Activated T-cell treated with anti-CD3 and anti-CD28 coated beads, Interleukin-2, amount 50 U/mL, for 24 hours (primary cell): ENCODE results near the gene ABCC12.
"Not testable (repeated sequence)": the region's sequence is repeated elsewhere in the genome, so short reads cannot be mapped to it uniquely, and the experiment has no call there.

Experiments
- DNase-seq: peaks from one replicate; pipeline ENCODE4 v3.0.0-alpha.2; 2020
- H3K27ac Mint-ChIP-seq: 2 replicates; pipeline ENCODE4 v1.8.0; 2020; ENCODE audit warnings: mild to moderate bottlenecking, mixed read lengths
- H3K27me3 Mint-ChIP-seq: 2 replicates; pipeline ENCODE4 v1.8.0; 2020; ENCODE audit warnings: mixed read lengths
- H3K36me3 Mint-ChIP-seq: 2 replicates; pipeline ENCODE4 v1.8.0; 2020; ENCODE audit warnings: low read depth, mixed read lengths
- H3K4me1 Mint-ChIP-seq: 2 replicates; pipeline ENCODE4 v1.8.0; 2020; ENCODE audit warnings: low read depth, mixed read lengths
- H3K4me3 Mint-ChIP-seq: 2 replicates; pipeline ENCODE4 v1.8.0; 2020; ENCODE audit warnings: mild to moderate bottlenecking, moderate library complexity, mixed read lengths
- H3K9me3 Mint-ChIP-seq: 2 replicates; pipeline ENCODE4 v1.8.0; 2020; ENCODE audit warnings: mixed read lengths

Gene ABCC12

GRCh38 chr16:48176635-48177408 is 21.0 kb upstream of the ABCC12 start:
- Mint-ChIP-seq H3K27ac (no peak overlapping the region), H3K4me1 (no peaks in the 10 kb centered on the region), H3K36me3 (no peaks in the 10 kb centered on the region), H3K4me3 (no peak overlapping the region), H3K9me3 (no peaks in the 10 kb centered on the region), H3K27me3 (peaks cover 15% of the 10 kb centered on the region)
- no peak for DNase-seq

GRCh38 chr16:48173889-48174288 is 18.1 kb upstream of the ABCC12 start:
- no peak overlapping the region for H3K4me3 Mint-ChIP-seq
- H3K27me3 Mint-ChIP-seq = peaks cover 15% of the 10 kb centered on the region
- no peaks in the 10 kb centered on the region for H3K36me3 Mint-ChIP-seq
- H3K9me3 Mint-ChIP-seq = no peaks in the 10 kb centered on the region
- H3K27ac Mint-ChIP-seq = no peak overlapping the region
- no peaks in the 10 kb centered on the region for H3K4me1 Mint-ChIP-seq
- no peak for DNase-seq

- Mint-ChIP-seq H3K27ac (no peak overlapping the region), H3K4me3 (no peak overlapping the region), H3K9me3 (no peaks in the 10 kb centered on the region), H3K36me3 (no peaks in the 10 kb centered on the region), H3K4me1 (no peaks in the 10 kb centered on the region), H3K27me3 (peaks cover 15% of the 10 kb centered on the region)
- DNase-seq = no peak
Observed at GRCh38 chr16:48172682-48173081, 16.9 kb upstream of the ABCC12 start.

GRCh38 chr16:48169896-48170295 is 14.1 kb upstream of the ABCC12 start:
- no peak overlapping the region for H3K27ac Mint-ChIP-seq
- no peak overlapping the region for H3K4me3 Mint-ChIP-seq
- peaks cover 8% of the 10 kb centered on the region for H3K27me3 Mint-ChIP-seq
- H3K9me3 Mint-ChIP-seq = no peaks in the 10 kb centered on the region
- DNase-seq = no peak
- no peaks in the 10 kb centered on the region for H3K36me3 Mint-ChIP-seq
- H3K4me1 Mint-ChIP-seq = peaks cover 2% of the 10 kb centered on the region

GRCh38 chr16:48168075-48168474 is 12.3 kb upstream of the ABCC12 start:
- no peaks in the 10 kb centered on the region for H3K9me3 Mint-ChIP-seq
- H3K4me1 Mint-ChIP-seq = peaks cover 5% of the 10 kb centered on the region
- H3K36me3 Mint-ChIP-seq = no peaks in the 10 kb centered on the region
- no peak overlapping the region for H3K27ac Mint-ChIP-seq
- no peak for DNase-seq
- no peak overlapping the region for H3K4me3 Mint-ChIP-seq
- H3K27me3 Mint-ChIP-seq = peaks cover 9% of the 10 kb centered on the region

GRCh38 chr16:48166617-48167016 is 10.8 kb upstream of the ABCC12 start:
- H3K4me3 Mint-ChIP-seq, H3K27ac Mint-ChIP-seq, H3K36me3 Mint-ChIP-seq, H3K9me3 Mint-ChIP-seq, DNase-seq, H3K4me1 Mint-ChIP-seq: not testable (repeated sequence)
- H3K27me3 Mint-ChIP-seq = peaks cover 10% of the 10 kb centered on the region

- Mint-ChIP-seq H3K9me3 (no peaks in the 10 kb centered on the region), H3K27me3 (peaks cover 10% of the 10 kb centered on the region), H3K27ac (peak overlapping the region; percentile 19), H3K4me3 (no peak overlapping the region), H3K36me3 (no peaks in the 10 kb centered on the region), H3K4me1 (peaks cover 5% of the 10 kb centered on the region)
- no peak for DNase-seq
Observed at GRCh38 chr16:48165961-48166578, 10.3 kb upstream of the ABCC12 start.

GRCh38 chr16:48164907-48165715 is 9.3 kb upstream of the ABCC12 start:
- H3K36me3 Mint-ChIP-seq = no peaks in the 10 kb centered on the region
- peaks cover 13% of the 10 kb centered on the region for H3K27me3 Mint-ChIP-seq
- H3K4me3 Mint-ChIP-seq = no peak overlapping the region
- peak; percentile 83 for DNase-seq
- H3K4me1 Mint-ChIP-seq = peaks cover 5% of the 10 kb centered on the region
- H3K9me3 Mint-ChIP-seq = no peaks in the 10 kb centered on the region
- peak overlapping the region; percentile 77 for H3K27ac Mint-ChIP-seq

GRCh38 chr16:48162839-48163410 is 7.1 kb upstream of the ABCC12 start:
- Mint-ChIP-seq H3K9me3 (no peaks in the 10 kb centered on the region), H3K4me1 (peaks cover 19% of the 10 kb centered on the region)

GRCh38 chr16:48161906-48162305 is 6.1 kb upstream of the ABCC12 start:
- Mint-ChIP-seq H3K4me1 (peaks cover 29% of the 10 kb centered on the region), H3K27me3 (peaks cover 20% of the 10 kb centered on the region), H3K9me3 (no peaks in the 10 kb centered on the region), H3K4me3 (no peak overlapping the region), H3K27ac (no peak overlapping the region), H3K36me3 (no peaks in the 10 kb centered on the region)
- DNase-seq = no peak

More at GRCh38 chr16:48162839-48163410, 7.1 kb upstream of the ABCC12 start:
- Mint-ChIP-seq H3K27ac (no peak overlapping the region), H3K27me3 (peaks cover 20% of the 10 kb centered on the region), H3K4me3 (no peak overlapping the region), H3K36me3 (no peaks in the 10 kb centered on the region)
- no peak for DNase-seq

GRCh38 chr16:48160575-48160974 is 4.8 kb upstream of the ABCC12 start:
- peaks cover 32% of the 10 kb centered on the region for H3K4me1 Mint-ChIP-seq

GRCh38 chr16:48158296-48158695 is 2.5 kb upstream of the ABCC12 start:
- Mint-ChIP-seq H3K27me3 (peaks cover 37% of the 10 kb centered on the region), H3K4me1 (peaks cover 28% of the 10 kb centered on the region), H3K27ac (peak overlapping the region; percentile 94), H3K4me3 (peak overlapping the region; percentile 58), H3K36me3 (no peaks in the 10 kb centered on the region), H3K9me3 (no peaks in the 10 kb centered on the region)
- peak; percentile 53 for DNase-seq

More at GRCh38 chr16:48160575-48160974, 4.8 kb upstream of the ABCC12 start:
- Mint-ChIP-seq H3K27me3 (peaks cover 26% of the 10 kb centered on the region), H3K4me3 (no peak overlapping the region), H3K36me3 (no peaks in the 10 kb centered on the region), H3K27ac (no peak overlapping the region), H3K9me3 (no peaks in the 10 kb centered on the region)
- no peak for DNase-seq

- Mint-ChIP-seq H3K27ac (peak overlapping the region; percentile 94), H3K36me3 (no peaks in the 10 kb centered on the region), H3K4me3 (peak overlapping the region; percentile 58), H3K9me3 (no peaks in the 10 kb centered on the region), H3K27me3 (peaks cover 35% of the 10 kb centered on the region), H3K4me1 (peaks cover 28% of the 10 kb centered on the region)
- DNase-seq = no peak
Observed at GRCh38 chr16:48157794-48158193, 2.0 kb upstream of the ABCC12 start.

GRCh38 chr16:48157302-48157701 is 1.5 kb upstream of the ABCC12 start:
- Mint-ChIP-seq H3K36me3 (no peaks in the 10 kb centered on the region), H3K4me1 (peaks cover 28% of the 10 kb centered on the region), H3K27me3 (peaks cover 38% of the 10 kb centered on the region), H3K27ac (peak overlapping the region; percentile 94), H3K9me3 (no peaks in the 10 kb centered on the region), H3K4me3 (no peak overlapping the region)
- DNase-seq = no peak
